HG02623 (cell line): ENCODE measurements around the gene GHRHR.

ENCODE experiments used
- ATAC-seq: cut with Tn5 transposase; IDR thresholded peaks from one replicate; pipeline ENCODE4 v1.9.1; 2021; ENCODE audit warnings: moderate library complexity; ENCODE audit not compliant: unreplicated experiment

GHRHR gene

GRCh38 chr7:31002256-31002655, 38.5 kb downstream of the GHRHR start:
- no peak for ATAC-seq

- no peak for ATAC-seq
These were observed 39.3 kb downstream of the GHRHR start for GRCh38 chr7:31003097-31003496.

- no peak for ATAC-seq
These were observed 40.0 kb downstream of the GHRHR start for GRCh38 chr7:31003721-31004120.

- no peak for ATAC-seq
These were observed 40.6 kb downstream of the GHRHR start for GRCh38 chr7:31004393-31004792.

- ATAC-seq = no peak
These were observed 43.1 kb downstream of the GHRHR start for GRCh38 chr7:31006857-31007256.

- ATAC-seq = no peak
These were observed 43.9 kb downstream of the GHRHR start for GRCh38 chr7:31007634-31008033.

- ATAC-seq = no peak
These were observed 51.1 kb downstream of the GHRHR start for GRCh38 chr7:31014826-31015225.

GRCh38 chr7:31017032-31017675, 53.4 kb downstream of the GHRHR start:
- no peak for ATAC-seq

- no peak for ATAC-seq
These were observed 54.0 kb downstream of the GHRHR start for GRCh38 chr7:31017721-31018120.

GRCh38 chr7:31019509-31019908, 55.8 kb downstream of the GHRHR start:
- ATAC-seq = no peak

GRCh38 chr7:31020161-31020560, 56.4 kb downstream of the GHRHR start:
- ATAC-seq = no peak

GRCh38 chr7:31020652-31021051, 56.9 kb downstream of the GHRHR start:
- no peak for ATAC-seq

- no peak for ATAC-seq
These were observed 58.4 kb downstream of the GHRHR start for GRCh38 chr7:31022117-31022516.

- no peak for ATAC-seq
These were observed 59.0 kb downstream of the GHRHR start for GRCh38 chr7:31022726-31023125.

GRCh38 chr7:31023877-31024276, 60.1 kb downstream of the GHRHR start:
- no peak for ATAC-seq

- ATAC-seq = no peak
These were observed 63.6 kb downstream of the GHRHR start for GRCh38 chr7:31027161-31027965.

- ATAC-seq = no peak
These were observed 64.3 kb downstream of the GHRHR start for GRCh38 chr7:31028006-31028405.

GRCh38 chr7:31028417-31028992, 64.8 kb downstream of the GHRHR start:
- no peak for ATAC-seq
